HG03103 (cell line): Measurements from ENCODE around the gene RFXANK.
"Not testable (repeated sequence)": the region's sequence is repeated elsewhere in the genome, so short reads cannot be mapped to it uniquely, and the experiment has no call there.

Experiments used
- ATAC-seq: cut with Tn5 transposase; IDR thresholded peaks from one replicate; pipeline ENCODE4 v1.9.1; 2021; ENCODE audit warnings: low read depth; ENCODE audit not compliant: unreplicated experiment

RFXANK gene

DNA sequence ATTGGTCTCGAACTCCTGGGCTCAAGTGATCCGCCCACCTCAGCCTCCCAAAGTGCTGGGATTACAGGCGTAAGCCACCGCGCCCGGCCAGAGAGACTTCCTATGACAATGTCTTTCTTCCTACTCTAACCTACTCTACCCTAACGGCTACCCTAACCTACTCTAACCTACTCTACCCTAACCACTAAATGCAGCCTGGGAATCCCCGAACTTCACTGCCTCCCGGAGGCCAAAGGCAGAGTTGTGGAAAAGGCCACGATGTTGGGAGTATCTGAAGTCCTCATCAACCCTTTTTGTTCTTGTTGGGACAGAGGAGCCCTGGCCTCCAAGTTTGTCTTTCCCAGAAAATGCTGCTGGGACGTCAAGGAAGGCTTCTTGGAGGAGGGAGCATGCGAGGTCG is 12.1 kb downstream of the RFXANK start:
- ATAC-seq: no peak

GRCh38 chr19:19205416-19206410 is 13.7 kb downstream of the RFXANK start:
- no peak for ATAC-seq

- ATAC-seq: no peak
Observed at GRCh38 chr19:19206938-19207337, 14.9 kb downstream of the RFXANK start.

DNA sequence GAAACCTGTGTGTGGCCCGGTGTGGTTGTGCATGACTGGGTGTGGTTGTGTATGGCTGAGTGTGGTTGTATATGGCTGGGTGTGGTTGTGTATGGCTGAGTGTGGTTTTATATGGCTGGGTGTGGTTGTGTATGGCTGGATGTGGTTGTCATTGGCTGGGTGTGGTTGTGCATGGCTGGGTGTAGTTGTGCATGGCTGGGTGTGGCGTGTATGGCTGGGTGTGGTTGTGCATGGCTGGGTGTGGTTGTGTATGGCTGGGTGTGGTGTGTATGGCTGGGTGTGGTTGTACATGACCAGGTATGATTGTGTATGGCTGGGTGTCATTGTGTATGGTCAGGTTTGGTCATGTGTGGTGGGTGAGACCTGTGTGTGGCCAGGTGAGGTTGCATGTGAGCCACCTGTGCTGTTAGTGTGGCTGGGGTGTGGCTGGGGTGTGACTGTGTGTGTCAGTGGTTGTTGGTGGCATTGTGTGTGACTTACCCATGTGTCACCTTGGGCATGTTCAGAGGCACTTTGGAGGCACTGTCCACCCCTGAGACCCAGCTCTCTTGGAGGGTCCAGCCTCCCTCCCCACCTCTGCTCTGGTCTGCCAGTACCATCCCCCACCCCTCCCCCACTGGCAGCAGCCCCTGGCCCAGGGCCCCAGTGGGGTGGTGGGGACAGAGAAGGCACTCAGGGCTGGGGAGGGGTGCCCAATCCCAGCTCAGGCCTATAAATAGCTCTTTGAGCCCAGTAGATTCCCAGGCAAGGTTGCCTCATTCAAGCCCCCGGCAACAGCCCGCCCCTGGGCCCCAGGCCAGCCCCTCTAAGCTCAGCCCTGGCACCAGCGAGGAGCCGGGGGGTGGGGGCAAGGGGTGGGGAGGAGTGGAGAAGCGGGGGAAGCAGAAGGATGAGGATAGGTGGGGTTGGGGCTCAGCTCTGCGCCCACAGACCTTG is 15.8 kb downstream of the RFXANK start:
- ATAC-seq: no peak

DNA sequence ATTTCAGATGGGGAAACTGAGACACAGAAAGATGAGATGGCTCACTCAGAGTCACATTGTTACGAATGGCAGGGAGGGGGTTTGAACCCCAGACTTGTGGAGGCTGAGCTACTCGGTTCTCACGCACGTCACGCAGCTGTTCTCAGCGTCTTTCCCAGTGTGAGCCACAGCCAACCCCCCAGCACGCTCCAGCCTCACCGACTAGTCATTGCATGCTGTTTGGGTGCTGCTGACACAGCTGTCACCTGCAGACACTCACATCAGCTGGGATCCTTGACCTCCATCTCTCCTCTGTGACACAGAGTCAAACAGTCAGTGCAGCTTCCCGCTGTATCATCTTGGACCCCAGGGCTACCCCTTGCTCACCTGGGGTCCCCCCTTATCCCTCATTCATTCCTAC is 17.3 kb downstream of the RFXANK start:
- ATAC-seq: no peak

GRCh38 chr19:19211499-19212420 is 19.7 kb downstream of the RFXANK start, which contains the start of gene NCAN:
Gene NCAN (plus strand): TSS chr19:19211958. CDS start chr19:19216954, 4,996 bp downstream.
- no peak for ATAC-seq

DNA sequence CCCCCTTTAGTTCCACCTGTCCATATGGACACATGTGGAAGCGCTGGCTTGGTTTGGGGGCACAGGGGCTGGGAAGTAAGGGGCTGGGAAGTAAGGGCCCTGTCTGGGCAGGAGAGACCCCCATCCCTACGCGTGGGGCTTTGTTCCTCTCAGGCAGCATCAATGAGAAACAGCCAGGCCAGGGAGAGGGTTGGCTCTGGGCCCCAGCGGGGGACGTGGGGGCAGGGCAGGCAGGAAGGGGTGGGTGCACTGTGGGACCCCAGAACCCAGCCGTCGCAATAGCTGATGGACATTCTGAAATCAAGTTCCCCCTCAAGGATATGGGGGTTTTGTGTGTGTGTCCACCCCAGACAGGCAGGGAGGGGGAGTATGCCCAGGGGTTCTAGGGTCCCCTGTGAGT is 20.9 kb downstream of the RFXANK start:
- ATAC-seq: no peak

DNA sequence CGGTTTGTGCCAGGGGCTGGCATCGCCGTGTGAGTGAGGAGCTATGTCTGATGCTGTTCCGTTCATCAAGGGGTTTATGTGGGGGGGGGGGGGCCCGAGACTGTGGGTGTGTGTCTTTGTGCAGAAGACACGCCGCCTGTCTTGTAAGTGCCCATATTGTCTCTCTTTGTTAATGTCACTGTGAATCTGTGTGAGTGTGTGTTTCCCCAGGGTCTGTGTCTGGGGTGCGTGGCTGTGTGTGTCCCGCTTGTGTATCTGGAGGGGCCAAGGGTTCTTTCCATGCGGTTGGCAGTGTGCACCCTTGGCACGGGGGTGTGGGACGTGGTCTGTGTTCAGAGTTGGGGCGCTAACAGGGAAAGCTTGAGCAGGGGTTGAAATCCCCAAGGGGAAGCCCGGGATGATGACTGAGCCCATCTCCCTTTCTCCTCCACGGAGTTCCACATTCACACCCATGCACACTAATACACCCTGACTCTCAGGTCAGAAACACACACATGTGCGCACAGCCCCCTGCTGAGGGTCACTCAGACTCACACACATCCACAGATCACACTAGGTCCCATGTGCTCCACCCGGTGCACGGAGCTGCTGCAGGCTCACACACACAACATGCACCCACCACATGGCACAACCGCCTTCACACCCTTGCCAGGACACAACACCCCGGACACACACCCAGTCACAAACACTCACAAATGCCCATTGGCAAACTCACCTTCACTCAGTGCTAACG is 21.5 kb downstream of the RFXANK start:
- ATAC-seq: no peak

DNA sequence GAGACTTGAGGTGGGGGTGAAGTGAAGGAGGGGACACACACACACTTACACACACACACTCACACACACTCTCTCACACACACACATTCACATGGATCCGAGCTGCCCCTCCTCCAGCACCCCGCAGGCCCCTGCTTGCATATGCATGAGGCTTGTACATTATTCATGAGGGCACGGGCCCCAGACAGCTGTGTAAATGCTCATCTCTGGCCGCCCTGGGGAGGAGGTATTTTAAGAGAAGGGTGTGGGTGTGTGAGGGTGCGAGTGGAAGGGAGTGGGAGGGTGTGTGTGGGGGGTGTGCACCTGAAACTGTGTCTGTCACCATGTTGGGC is 22.1 kb downstream of the RFXANK start:
- no peak for ATAC-seq

GRCh38 chr19:19214892-19215291 is 22.8 kb downstream of the RFXANK start:
- no peak for ATAC-seq

DNA sequence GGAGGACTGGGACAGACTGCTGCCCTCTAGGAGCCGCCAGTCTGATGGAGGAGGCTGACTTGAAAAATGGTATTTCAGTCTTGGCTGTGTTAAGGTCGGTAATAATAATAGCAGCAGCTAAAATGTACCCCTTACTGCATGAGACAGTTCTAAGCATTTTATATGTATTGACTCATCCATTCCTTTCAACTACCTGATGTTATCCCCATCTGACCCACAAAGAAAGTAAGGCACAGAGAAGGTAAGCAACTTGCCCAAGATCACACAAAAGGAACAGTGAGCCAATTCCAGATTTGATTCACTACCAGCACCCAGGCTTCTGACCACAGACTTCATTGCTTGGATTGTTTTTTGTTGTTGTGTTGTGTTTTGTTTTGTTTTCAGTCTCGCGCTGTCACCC is 23.7 kb downstream of the RFXANK start:
- no peak for ATAC-seq

DNA sequence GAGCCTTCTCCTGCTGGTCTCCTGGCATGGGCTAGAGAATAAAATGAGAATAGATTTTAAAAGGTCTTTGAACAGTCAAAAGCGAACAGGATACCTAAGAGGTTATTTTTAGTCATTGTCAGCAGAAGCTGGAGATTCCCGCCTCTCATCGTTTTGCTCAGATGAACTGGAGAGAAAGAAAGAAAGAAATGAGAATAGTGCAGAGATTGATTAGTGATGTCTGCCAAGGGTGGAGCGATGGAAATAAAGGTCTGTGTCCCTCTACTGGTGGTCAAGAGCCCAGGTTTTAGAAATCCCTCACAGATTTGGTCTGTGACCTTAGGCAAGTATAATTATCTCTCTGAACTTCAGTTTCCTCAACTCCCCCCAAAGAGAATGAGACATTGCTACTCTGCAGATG is 25.0 kb downstream of the RFXANK start:
- ATAC-seq: no peak

GRCh38 chr19:19218911-19219310 is 26.9 kb downstream of the RFXANK start:
- no peak for ATAC-seq

- not testable (repeated sequence) for ATAC-seq
Observed at GRCh38 chr19:19221000-19221399, 28.9 kb downstream of the RFXANK start.

DNA sequence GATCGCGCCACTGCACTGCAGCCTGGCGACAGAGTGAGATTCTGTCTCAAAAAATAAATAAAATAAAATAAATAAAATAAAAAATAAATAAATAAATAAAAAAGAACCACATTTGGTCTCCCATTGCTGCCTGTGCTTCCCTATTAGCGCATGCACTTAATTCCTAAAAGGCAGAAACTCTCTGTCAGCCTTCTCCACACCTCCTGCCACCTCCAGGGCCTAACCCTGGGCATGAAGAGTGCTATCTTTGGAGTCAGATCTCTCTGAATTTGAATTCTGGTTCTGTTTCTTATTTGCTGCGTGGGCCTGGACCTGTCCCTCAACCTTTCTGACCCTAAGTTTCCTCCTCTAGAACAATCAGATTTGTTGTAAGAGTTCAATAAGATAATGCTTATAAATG is 31.0 kb downstream of the RFXANK start:
- no peak for ATAC-seq

GRCh38 chr19:19223636-19224035 is 31.6 kb downstream of the RFXANK start:
- no peak for ATAC-seq

GRCh38 chr19:19224150-19224851 is 32.2 kb downstream of the RFXANK start:
- ATAC-seq: no peak

GRCh38 chr19:19224852-19225494 is 32.9 kb downstream of the RFXANK start:
- no peak for ATAC-seq
